ENCODE data around the gene CEP41.

Gene CEP41

DNA sequence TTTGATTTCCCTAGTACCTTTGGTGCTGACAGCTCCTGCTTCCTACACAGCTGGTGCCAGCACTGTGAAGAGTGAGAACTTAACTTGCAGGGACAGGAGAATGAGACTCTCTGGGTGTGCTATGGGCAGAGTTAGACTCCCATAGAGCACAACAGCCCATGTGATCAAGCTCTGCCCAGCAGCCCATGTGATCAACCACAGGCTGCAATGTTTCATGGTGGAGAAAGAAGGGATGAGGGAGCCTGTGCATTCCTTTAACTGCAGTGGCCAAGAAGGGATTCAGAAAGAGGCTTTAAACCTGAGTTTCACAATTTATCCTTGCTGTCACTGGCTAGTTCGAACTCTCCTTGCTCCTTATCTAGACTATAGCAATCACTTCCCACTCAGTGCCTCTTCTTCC, 41.1 kb upstream of the CEP41 start:
- H3K4me1 ChIP-seq (ENCODE audit: control insufficient read depth in 5 of 5, insufficient read depth in 5 of 5, low read length in 5 of 5): peaks cover under 1 to 22% (median 16%) of the 10 kb centered on the region in 5 donors
- peaks cover 0 to 6% (median 0%) of the 10 kb centered on the region in 5 donors for H3K9me3 ChIP-seq (ENCODE audit: control insufficient read depth in 5 of 5, low read length in 5 of 5)
- H3K27me3 ChIP-seq (ENCODE audit: control insufficient read depth in 5 of 5, insufficient read depth in 4 of 5, low read length in 5 of 5): no peaks in the 10 kb centered on the region
- no peaks in the 10 kb centered on the region for H3K36me3 ChIP-seq (ENCODE audit: control insufficient read depth in 5 of 5, insufficient read depth in 5 of 5, low read length in 5 of 5)
- no peak overlapping the region for H3K9ac ChIP-seq (ENCODE audit: low read length in 5 of 5)
- no peak overlapping the region for H3K27ac ChIP-seq (ENCODE audit: low read depth, low read length)
- no peak overlapping the region for H3K4me3 ChIP-seq (ENCODE audit: low read depth in 1 of 5, low read length in 5 of 5)

DNA sequence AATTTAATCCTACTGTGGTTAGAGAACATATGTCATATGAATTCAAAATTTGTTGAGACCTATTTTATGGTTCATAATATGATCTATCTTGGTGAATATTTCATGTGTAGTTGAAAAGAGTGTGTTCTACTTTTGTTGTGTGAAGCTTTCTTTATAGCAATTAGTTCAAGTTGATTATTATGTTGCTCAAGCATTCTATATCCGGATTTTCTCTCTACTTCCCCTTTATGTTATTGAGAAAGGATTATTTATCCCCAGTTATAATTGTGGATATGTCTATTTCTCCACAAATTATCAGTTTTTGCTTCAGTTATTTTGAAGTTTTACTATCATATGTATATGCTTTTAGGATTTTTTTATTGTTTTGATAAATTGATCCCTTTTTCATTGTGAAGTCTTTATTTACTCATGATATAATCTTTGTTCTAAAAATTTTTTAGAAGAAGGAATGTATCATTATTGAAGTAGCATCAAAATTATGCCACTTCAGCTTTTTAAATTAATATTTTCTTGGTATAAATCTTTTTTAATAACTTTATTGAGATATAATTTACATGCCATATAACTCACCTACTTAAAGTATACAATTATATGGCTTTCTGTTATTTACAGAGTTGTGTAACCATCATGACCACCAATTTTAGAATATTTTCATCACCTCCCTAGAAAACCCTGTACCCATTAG, 39.0 kb upstream of the CEP41 start:
- Histone ChIP-seq H3K27ac (ENCODE audit: low read depth, low read length) (no peak overlapping the region), H3K27me3 (ENCODE audit: control insufficient read depth in 5 of 5, insufficient read depth in 4 of 5, low read length in 5 of 5) (no peaks in the 10 kb centered on the region), H3K36me3 (ENCODE audit: control insufficient read depth in 5 of 5, insufficient read depth in 5 of 5, low read length in 5 of 5) (no peaks in the 10 kb centered on the region), H3K4me1 (ENCODE audit: control insufficient read depth in 5 of 5, insufficient read depth in 5 of 5, low read length in 5 of 5) (peaks cover 0 to 10% (median 0%) of the 10 kb centered on the region in 5 donors), H3K9me3 (ENCODE audit: control insufficient read depth in 5 of 5, low read length in 5 of 5) (peaks cover 0 to 6% (median 0%) of the 10 kb centered on the region in 5 donors), H3K9ac (ENCODE audit: low read length in 5 of 5) (no peak overlapping the region), H3K4me3 (ENCODE audit: low read depth in 1 of 5, low read length in 5 of 5) (no peak overlapping the region)

DNA sequence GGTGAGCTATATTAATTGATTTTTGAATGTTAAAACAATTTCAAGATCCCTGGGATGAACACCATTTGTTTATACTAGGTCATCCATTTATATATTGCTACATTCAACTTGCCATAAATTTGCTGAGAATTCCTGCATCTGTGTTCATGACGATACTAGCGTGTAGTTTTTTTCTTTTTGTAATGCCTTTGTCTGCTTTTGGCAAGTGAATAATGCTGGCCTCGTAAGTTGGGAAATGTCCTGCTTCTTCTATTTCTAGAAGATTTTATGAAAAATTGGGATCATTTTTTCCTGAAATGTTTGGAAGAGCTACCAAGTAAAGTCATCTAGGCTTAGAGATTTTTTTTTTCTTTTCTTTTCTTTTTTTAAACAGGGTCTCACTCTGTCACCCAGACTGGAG, 38.2 kb upstream of the CEP41 start:
- H3K27me3 ChIP-seq (ENCODE audit: control insufficient read depth in 5 of 5, insufficient read depth in 4 of 5, low read length in 5 of 5): no peaks in the 10 kb centered on the region
- no peak overlapping the region for H3K27ac ChIP-seq (ENCODE audit: low read depth, low read length)
- no peak overlapping the region for H3K9ac ChIP-seq (ENCODE audit: low read length in 5 of 5)
- H3K4me1 ChIP-seq (ENCODE audit: control insufficient read depth in 5 of 5, insufficient read depth in 5 of 5, low read length in 5 of 5): peaks cover 0 to 10% (median under 1%) of the 10 kb centered on the region in 5 donors
- no peak overlapping the region for H3K4me3 ChIP-seq (ENCODE audit: low read depth in 1 of 5, low read length in 5 of 5)
- H3K36me3 ChIP-seq (ENCODE audit: control insufficient read depth in 5 of 5, insufficient read depth in 5 of 5, low read length in 5 of 5): no peaks in the 10 kb centered on the region
- H3K9me3 ChIP-seq (ENCODE audit: control insufficient read depth in 5 of 5, low read length in 5 of 5): peaks cover 0 to 6% (median 0%) of the 10 kb centered on the region in 5 donors

DNA sequence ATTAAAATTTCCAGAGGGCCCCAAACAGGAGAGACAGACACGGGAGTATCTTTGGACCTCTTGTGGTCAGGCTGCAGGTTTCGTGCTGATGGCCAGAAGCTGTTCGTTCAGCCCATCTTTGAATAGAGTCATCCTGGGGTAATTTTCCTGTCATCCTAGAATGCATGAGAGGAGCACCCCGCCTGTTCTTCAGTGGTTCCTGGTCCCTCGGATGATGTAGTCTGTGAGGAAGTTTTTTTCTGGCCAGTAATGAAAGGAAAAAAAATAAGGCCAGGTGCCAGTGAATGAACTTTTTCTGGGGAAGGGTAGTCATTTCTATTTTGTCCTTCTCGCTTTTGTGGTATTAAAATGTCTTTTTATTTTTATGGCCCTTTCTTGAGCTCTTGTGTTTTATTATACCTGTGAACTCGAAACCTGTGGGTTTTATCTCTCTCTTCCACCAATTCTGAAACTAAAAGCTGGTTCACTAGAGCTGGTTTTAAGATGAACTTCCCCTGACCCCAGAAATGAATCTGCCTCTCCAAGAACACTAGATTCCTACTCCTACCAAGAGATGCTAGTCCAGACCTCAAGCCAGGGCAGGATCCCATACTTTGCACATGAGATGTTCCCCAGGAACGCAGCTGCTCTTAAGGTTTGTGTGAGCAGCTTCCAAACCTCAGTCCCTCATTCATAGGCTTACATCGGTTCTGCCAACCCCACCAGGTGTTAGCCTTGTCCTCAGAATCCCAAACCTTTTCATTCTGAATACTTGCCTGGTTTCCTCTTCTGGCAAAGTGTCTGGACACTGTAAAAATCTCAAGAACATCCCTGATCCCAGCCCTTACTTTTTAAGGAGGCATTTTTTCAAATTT, 35.7 kb upstream of the CEP41 start:
- Histone ChIP-seq H3K27me3 (ENCODE audit: control insufficient read depth in 5 of 5, insufficient read depth in 4 of 5, low read length in 5 of 5) (no peaks in the 10 kb centered on the region), H3K4me1 (ENCODE audit: control insufficient read depth in 5 of 5, insufficient read depth in 5 of 5, low read length in 5 of 5) (peaks cover 0 to 12% (median 2%) of the 10 kb centered on the region in 5 donors), H3K4me3 (ENCODE audit: low read depth in 1 of 5, low read length in 5 of 5) (no peak overlapping the region), H3K9ac (ENCODE audit: low read length in 5 of 5) (no peak overlapping the region), H3K27ac (ENCODE audit: low read depth, low read length) (no peak overlapping the region), H3K9me3 (ENCODE audit: control insufficient read depth in 5 of 5, low read length in 5 of 5) (peaks cover 0 to 6% (median 0%) of the 10 kb centered on the region in 5 donors), H3K36me3 (ENCODE audit: control insufficient read depth in 5 of 5, insufficient read depth in 5 of 5, low read length in 5 of 5) (no peaks in the 10 kb centered on the region)

DNA sequence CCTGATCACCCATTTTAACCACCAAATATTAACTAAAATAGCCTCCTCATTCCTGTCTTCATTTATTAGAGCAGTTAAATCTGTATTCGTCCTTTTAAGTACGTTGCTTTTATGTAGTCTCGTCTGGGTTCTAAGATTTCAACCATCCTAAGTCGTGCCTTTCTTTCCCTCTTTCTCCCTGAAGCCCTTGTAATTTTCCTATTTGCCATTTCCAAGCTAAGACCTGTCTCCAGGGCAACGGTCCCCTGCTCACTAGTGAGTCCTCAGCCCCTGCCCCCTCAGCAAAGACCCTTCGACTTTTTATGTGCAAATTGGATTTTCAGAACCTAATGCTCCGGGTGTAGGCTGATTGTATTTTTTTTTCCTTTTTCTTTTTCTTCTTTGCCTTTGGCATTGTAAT, 35.0 kb upstream of the CEP41 start:
- Histone ChIP-seq H3K4me3 (ENCODE audit: low read depth in 1 of 5, low read length in 5 of 5) (no peak overlapping the region), H3K27ac (ENCODE audit: low read depth, low read length) (no peak overlapping the region), H3K27me3 (ENCODE audit: control insufficient read depth in 5 of 5, insufficient read depth in 4 of 5, low read length in 5 of 5) (no peaks in the 10 kb centered on the region), H3K9me3 (ENCODE audit: control insufficient read depth in 5 of 5, low read length in 5 of 5) (peaks cover 0 to 6% (median 0%) of the 10 kb centered on the region in 5 donors), H3K4me1 (ENCODE audit: control insufficient read depth in 5 of 5, insufficient read depth in 5 of 5, low read length in 5 of 5) (peaks cover 0 to 10% (median 0%) of the 10 kb centered on the region in 5 donors), H3K9ac (ENCODE audit: low read length in 5 of 5) (no peak overlapping the region), H3K36me3 (ENCODE audit: control insufficient read depth in 5 of 5, insufficient read depth in 5 of 5, low read length in 5 of 5) (no peaks in the 10 kb centered on the region)

DNA sequence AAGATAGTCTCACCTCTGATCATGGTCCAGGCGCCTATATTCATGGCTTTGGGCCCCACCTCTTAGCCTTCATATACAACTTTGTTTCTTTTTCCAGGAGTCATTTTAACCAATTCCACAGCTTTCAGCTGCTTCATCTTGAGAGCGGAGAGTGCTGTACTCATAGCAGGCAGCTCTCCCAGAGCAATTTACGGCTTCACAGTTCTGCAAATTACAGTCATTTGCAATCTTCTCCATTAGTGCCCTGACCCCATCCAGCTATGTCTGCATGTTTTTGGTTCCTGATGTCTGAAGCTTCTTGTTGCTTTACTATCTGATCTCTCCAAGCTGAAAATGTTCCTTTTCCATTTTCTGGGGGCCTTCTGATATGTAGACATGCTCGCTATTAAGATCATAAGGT, 33.1 kb upstream of the CEP41 start:
- no peaks in the 10 kb centered on the region for H3K36me3 ChIP-seq (ENCODE audit: control insufficient read depth in 5 of 5, insufficient read depth in 5 of 5, low read length in 5 of 5)
- H3K27ac ChIP-seq (ENCODE audit: low read depth, low read length): no peak overlapping the region
- H3K9ac ChIP-seq (ENCODE audit: low read length in 5 of 5): no peak overlapping the region
- no peak overlapping the region for H3K4me3 ChIP-seq (ENCODE audit: low read depth in 1 of 5, low read length in 5 of 5)
- H3K9me3 ChIP-seq (ENCODE audit: control insufficient read depth in 5 of 5, low read length in 5 of 5): peaks cover 0 to 6% (median 0%) of the 10 kb centered on the region in 5 donors
- peaks cover 0 to 6% (median 0%) of the 10 kb centered on the region in 5 donors for H3K4me1 ChIP-seq (ENCODE audit: control insufficient read depth in 5 of 5, insufficient read depth in 5 of 5, low read length in 5 of 5)
- H3K27me3 ChIP-seq (ENCODE audit: control insufficient read depth in 5 of 5, insufficient read depth in 4 of 5, low read length in 5 of 5): no peaks in the 10 kb centered on the region

DNA sequence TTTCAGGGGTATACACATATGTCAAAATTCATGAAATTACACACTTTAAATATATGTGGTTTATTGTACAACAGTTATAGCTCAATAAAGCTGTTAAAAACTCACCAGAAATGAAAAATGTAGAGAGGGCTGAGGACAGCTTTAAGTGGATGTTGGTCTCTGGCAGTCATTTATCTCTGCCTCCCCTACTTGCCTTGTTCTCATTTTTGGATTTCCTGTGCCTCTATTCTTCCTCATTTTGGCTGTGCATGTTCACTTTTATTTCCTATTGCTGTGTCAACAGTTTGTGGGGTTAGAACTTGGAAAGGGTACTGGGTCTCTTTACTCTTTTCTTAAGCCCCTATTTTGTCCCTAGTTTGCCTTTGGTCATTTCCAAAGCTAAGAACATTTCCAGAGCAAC, 32.5 kb upstream of the CEP41 start:
- Histone ChIP-seq H3K9me3 (ENCODE audit: control insufficient read depth in 5 of 5, low read length in 5 of 5) (peaks cover 0 to 5% (median 0%) of the 10 kb centered on the region in 5 donors), H3K27me3 (ENCODE audit: control insufficient read depth in 5 of 5, insufficient read depth in 4 of 5, low read length in 5 of 5) (no peaks in the 10 kb centered on the region), H3K27ac (ENCODE audit: low read depth, low read length) (no peak overlapping the region), H3K4me1 (ENCODE audit: control insufficient read depth in 5 of 5, insufficient read depth in 5 of 5, low read length in 5 of 5) (peaks cover 0 to 6% (median 0%) of the 10 kb centered on the region in 5 donors), H3K4me3 (ENCODE audit: low read depth in 1 of 5, low read length in 5 of 5) (no peak overlapping the region), H3K9ac (ENCODE audit: low read length in 5 of 5) (no peak overlapping the region), H3K36me3 (ENCODE audit: control insufficient read depth in 5 of 5, insufficient read depth in 5 of 5, low read length in 5 of 5) (no peaks in the 10 kb centered on the region)

DNA sequence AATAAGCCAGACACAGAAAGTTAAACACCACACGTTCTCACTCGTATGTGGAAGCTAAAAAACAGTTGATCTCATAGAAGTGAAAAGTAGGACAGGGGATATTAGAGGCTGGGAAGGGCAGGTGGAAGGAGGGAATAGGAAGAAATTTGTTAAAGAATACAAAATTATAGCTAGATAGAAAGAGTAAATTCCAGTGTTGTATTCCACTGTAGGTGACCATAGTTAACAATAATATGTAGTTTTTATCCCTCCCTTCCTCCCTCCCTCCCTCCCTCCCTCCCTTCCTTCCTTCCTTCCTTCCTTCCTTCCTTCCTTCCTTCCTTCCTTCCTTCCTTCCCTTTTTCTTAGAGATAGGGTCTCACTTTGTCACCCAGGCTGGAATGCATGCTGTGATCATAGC, 31.2 kb upstream of the CEP41 start:
- no peaks in the 10 kb centered on the region for H3K36me3 ChIP-seq (ENCODE audit: control insufficient read depth in 5 of 5, insufficient read depth in 5 of 5, low read length in 5 of 5)
- H3K4me3 ChIP-seq (ENCODE audit: low read depth in 1 of 5, low read length in 5 of 5): no peak overlapping the region
- H3K27ac ChIP-seq (ENCODE audit: low read depth, low read length): no peak overlapping the region
- H3K27me3 ChIP-seq (ENCODE audit: control insufficient read depth in 5 of 5, insufficient read depth in 4 of 5, low read length in 5 of 5): no peaks in the 10 kb centered on the region
- no peak overlapping the region for H3K9ac ChIP-seq (ENCODE audit: low read length in 5 of 5)
- H3K4me1 ChIP-seq (ENCODE audit: control insufficient read depth in 5 of 5, insufficient read depth in 5 of 5, low read length in 5 of 5): peaks cover 0 to 6% (median 0%) of the 10 kb centered on the region in 5 donors
- no peaks in the 10 kb centered on the region for H3K9me3 ChIP-seq (ENCODE audit: control insufficient read depth in 5 of 5, low read length in 5 of 5)

DNA sequence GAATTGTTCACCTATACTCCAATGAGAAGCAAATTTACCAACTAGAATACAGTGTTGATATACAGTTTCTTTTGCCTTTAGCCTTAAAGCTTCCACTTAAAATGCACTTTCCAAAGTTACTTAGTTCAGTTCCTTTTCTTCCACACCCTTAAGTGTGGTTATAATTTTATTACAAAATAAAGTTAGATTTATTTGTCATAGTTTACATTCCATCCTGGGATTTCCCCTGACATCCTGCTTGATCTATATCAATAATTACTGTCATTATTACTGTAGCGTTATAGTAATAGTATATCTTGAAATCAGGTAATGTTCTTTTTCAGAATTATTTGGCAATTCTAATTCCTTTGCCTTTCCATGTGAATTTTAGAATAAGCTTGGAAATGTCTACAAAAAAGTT, 27.8 kb upstream of the CEP41 start:
- no peak overlapping the region for H3K9ac ChIP-seq (ENCODE audit: low read length in 5 of 5)
- peaks cover 0 to 5% (median 0%) of the 10 kb centered on the region in 5 donors for H3K9me3 ChIP-seq (ENCODE audit: control insufficient read depth in 5 of 5, low read length in 5 of 5)
- no peak overlapping the region for H3K27ac ChIP-seq (ENCODE audit: low read depth, low read length)
- H3K36me3 ChIP-seq (ENCODE audit: control insufficient read depth in 5 of 5, insufficient read depth in 5 of 5, low read length in 5 of 5): no peaks in the 10 kb centered on the region
- peaks cover 0 to 6% (median 0%) of the 10 kb centered on the region in 5 donors for H3K4me1 ChIP-seq (ENCODE audit: control insufficient read depth in 5 of 5, insufficient read depth in 5 of 5, low read length in 5 of 5)
- no peak overlapping the region for H3K4me3 ChIP-seq (ENCODE audit: low read depth in 1 of 5, low read length in 5 of 5)
- no peaks in the 10 kb centered on the region for H3K27me3 ChIP-seq (ENCODE audit: control insufficient read depth in 5 of 5, insufficient read depth in 4 of 5, low read length in 5 of 5)
